Endodermal cell (in vitro differentiated cells): ENCODE data around the gene HLCS. TPM values are rescaled to one million over a fixed set of nuclear protein-coding genes. Genes with fewer than 3 reads are reported as not detected.

Source experiments
- DNase-seq: peaks from one replicate; pipeline ENCODE4 v3.0.0-alpha.2; 2017
- H3K27ac ChIP-seq: 2 replicates; pipeline ENCODE4 v1.5.1; 2013; ENCODE audit warnings: mild to moderate bottlenecking, low read depth, low read length, moderate library complexity
- H3K27me3 ChIP-seq: 2 replicates; pipeline ENCODE4 v1.6.1; 2013; ENCODE audit warnings: mild to moderate bottlenecking, low read length, moderate library complexity; ENCODE audit not compliant: insufficient read depth, control insufficient read depth, poor library complexity, severe bottlenecking
- H3K36me3 ChIP-seq: 2 replicates; pipeline ENCODE4 v1.7.0; 2013; ENCODE audit warnings: mild to moderate bottlenecking, low read length, moderate library complexity; ENCODE audit not compliant: control insufficient read depth, insufficient read depth
- H3K4me1 ChIP-seq: one replicate; pipeline ENCODE4 v1.7.0; 2013; ENCODE audit warnings: low read length; ENCODE audit not compliant: control insufficient read depth, insufficient read depth
- H3K4me3 ChIP-seq: 2 replicates; pipeline ENCODE4 v1.5.1; 2013; ENCODE audit warnings: mild to moderate bottlenecking, low read length, moderate library complexity
- H3K9ac ChIP-seq: 2 replicates; pipeline ENCODE4 v1.6.1; 2013; ENCODE audit warnings: mild to moderate bottlenecking, low read length, moderate library complexity; ENCODE audit not compliant: poor library complexity, severe bottlenecking; ENCODE audit errors: extremely low read depth
- H3K9me3 ChIP-seq: 2 replicates; pipeline ENCODE4 v1.6.1; 2013; ENCODE audit warnings: mild to moderate bottlenecking, low read length, moderate library complexity; ENCODE audit not compliant: control insufficient read depth
- H3K27ac Mint-ChIP-seq: 2 replicates; pipeline ENCODE4 v1.8.0; 2020; ENCODE audit warnings: mixed read lengths
- H3K27me3 Mint-ChIP-seq: 2 replicates; pipeline ENCODE4 v1.8.0; 2021; ENCODE audit warnings: mild to moderate bottlenecking, mixed read lengths; ENCODE audit not compliant: insufficient read depth
- H3K36me3 Mint-ChIP-seq: 2 replicates; pipeline ENCODE4 v1.8.0; 2020; ENCODE audit warnings: low read depth, mixed read lengths
- H3K4me1 Mint-ChIP-seq: 2 replicates; pipeline ENCODE4 v1.8.0; 2020; ENCODE audit warnings: mixed read lengths
- H3K4me3 Mint-ChIP-seq: 2 replicates; pipeline ENCODE4 v1.8.0; 2020; ENCODE audit warnings: mild to moderate bottlenecking, moderate library complexity, mixed read lengths
- H3K9me3 Mint-ChIP-seq: 2 replicates; pipeline ENCODE4 v1.8.0; 2020; ENCODE audit warnings: mild to moderate bottlenecking, mixed read lengths
- CTCF ChIP-seq: fragments of 200-600 bp; sonication (generic); conservative IDR thresholded peaks from 2 replicates; pipeline ENCODE4 v1.5.0; 2021; ENCODE audit warnings: antibody characterized with exemption, mild to moderate bottlenecking
- WGBS, 2 experiments: methylation state at CpG; one replicate each; pipeline versions ENCODE4 v1.1.5 to v1.1.7; 2013; ENCODE audit warnings: missing lambda C conversion rate in 2 of 2, mixed read lengths in 1 of 2; ENCODE audit not compliant: insufficient coverage in 1 of 2, insufficient read length in 1 of 2; 5-methylcytosine and 5-hydroxymethylcytosine counted together
- total RNA-seq, 2 donors: library from RNA; stranded (reverse); fragmentation: NEBNext Ultra II Directional in 1 of 2; extraction: Animal tissue kit (Norgen Biotek cat#: 25700) in 1 of 2; gene quantifications; 2 replicates in 1 of 2; 3 replicates in 1 of 2; pipeline ENCODE4 v1.2.1, GENCODE V29; 2021

The HLCS gene
- total RNA-seq, 2 donors from 2014 or later = 25.0 to 30.1 TPM

DNA sequence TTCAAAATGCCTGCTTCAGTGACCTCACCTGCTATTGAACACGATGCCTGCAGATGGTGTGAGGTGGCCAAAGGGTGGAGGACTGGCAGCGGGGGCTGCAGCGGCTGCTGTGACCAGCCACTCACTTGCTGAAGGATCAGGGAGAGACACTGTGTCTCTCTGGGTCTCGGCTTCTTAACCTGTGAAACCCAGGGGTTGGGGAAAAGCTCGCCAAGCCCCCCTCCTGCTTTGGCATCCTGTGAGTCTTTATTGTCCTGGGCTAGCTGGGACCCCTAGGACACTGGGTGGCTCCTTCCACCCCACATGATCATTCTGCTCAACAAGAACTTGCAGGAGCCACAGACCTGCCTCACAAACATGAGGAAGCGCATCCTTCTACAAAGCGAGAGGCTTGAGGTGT lies 154.7 kb downstream of the HLCS start:
- H3K27ac Mint-ChIP-seq = no peak overlapping the region
- no peak for TF ChIP-seq CTCF
- H3K9me3 Mint-ChIP-seq = no peaks in the 10 kb centered on the region
- H3K27me3 Mint-ChIP-seq = peaks cover under 1% of the 10 kb centered on the region
- H3K36me3 Mint-ChIP-seq = no peaks in the 10 kb centered on the region
- WGBS, 2 experiments = 83 to 94% methylated on average over 6 to 7 of the region's 7 CpGs
- H3K4me1 Mint-ChIP-seq = no peaks in the 10 kb centered on the region
- DNase-seq = no peak
- H3K27ac ChIP-seq = no peak overlapping the region
- no peaks in the 10 kb centered on the region for H3K9me3 ChIP-seq
- H3K4me3 ChIP-seq = no peak overlapping the region
- H3K4me3 Mint-ChIP-seq = no peak overlapping the region
- H3K36me3 ChIP-seq = no peaks in the 10 kb centered on the region
- H3K4me1 ChIP-seq = no peaks in the 10 kb centered on the region
- H3K27me3 ChIP-seq = no peaks in the 10 kb centered on the region
- H3K9ac ChIP-seq = no peak overlapping the region

- Mint-ChIP-seq H3K9me3 (no peaks in the 10 kb centered on the region), H3K4me3 (no peak overlapping the region), H3K27ac (no peak overlapping the region), H3K36me3 (no peaks in the 10 kb centered on the region), H3K4me1 (no peaks in the 10 kb centered on the region), H3K27me3 (no peaks in the 10 kb centered on the region)
- Histone ChIP-seq H3K27me3 (no peaks in the 10 kb centered on the region), H3K27ac (no peak overlapping the region), H3K36me3 (no peaks in the 10 kb centered on the region), H3K9ac (no peak overlapping the region), H3K4me3 (no peak overlapping the region), H3K4me1 (no peaks in the 10 kb centered on the region), H3K9me3 (no peaks in the 10 kb centered on the region)
- DNase-seq = no peak
- TF ChIP-seq CTCF = no peak
- 85 to 100% methylated on average over 1 to 2 of the region's 2 CpGs for WGBS, 2 experiments
Observed at GRCh38 chr21:36810443-36810842, 156.0 kb downstream of the HLCS start.

GRCh38 chr21:36807422-36807928 lies 159.0 kb downstream of the HLCS start:
- Histone ChIP-seq H3K9me3 (no peaks in the 10 kb centered on the region), H3K27me3 (no peaks in the 10 kb centered on the region), H3K9ac (no peak overlapping the region), H3K36me3 (no peaks in the 10 kb centered on the region), H3K4me3 (no peak overlapping the region), H3K4me1 (no peaks in the 10 kb centered on the region), H3K27ac (no peak overlapping the region)
- 97 to 100% methylated on average over 8 of the region's 8 CpGs for WGBS, 2 experiments
- no peak for TF ChIP-seq CTCF
- Mint-ChIP-seq H3K4me1 (peaks cover 1% of the 10 kb centered on the region), H3K27me3 (no peaks in the 10 kb centered on the region), H3K9me3 (no peaks in the 10 kb centered on the region), H3K4me3 (no peak overlapping the region), H3K27ac (no peak overlapping the region), H3K36me3 (no peaks in the 10 kb centered on the region)
- no peak for DNase-seq
